Measurements from ENCODE around the gene CASKIN2. TPM values are rescaled to one million over a fixed set of nuclear protein-coding genes. Genes with fewer than 3 reads are reported as not detected.
A peak's percentile ranks its signal among the peaks of the same experiment; 100 is the strongest.

Gene CASKIN2
- total RNA-seq, 1 experiment from 2014 or later: 40.0 TPM

DNA sequence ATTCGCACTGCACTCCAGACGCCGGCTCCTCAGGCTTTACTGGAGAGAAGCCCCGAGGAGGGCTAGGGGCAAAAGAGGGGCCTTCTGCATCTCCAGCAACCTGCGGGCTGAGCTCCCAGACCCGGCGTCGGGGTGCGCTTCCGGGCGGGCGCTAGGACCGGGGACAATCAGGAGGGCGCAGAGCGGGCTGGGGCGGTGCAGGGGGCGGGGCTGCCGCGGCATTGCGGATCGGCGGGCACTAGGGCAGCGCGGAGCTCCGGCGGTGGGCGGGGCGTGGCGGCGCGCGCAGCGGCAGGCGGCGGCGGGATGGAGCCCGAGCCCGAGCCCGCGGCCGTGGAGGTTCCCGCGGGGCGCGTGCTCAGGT, 900 bp upstream of the CASKIN2 start, which contains the start of gene TSEN54:
Gene TSEN54, plus strand, starts transcription at position 274 of the 364 bp plus-strand sequence. Its CDS starts 33 bp downstream, at position 307.
- POLR2A ChIA-PET: no interaction called here

GRCh38 chr17:75514919-75515495, 330 bp downstream of the CASKIN2 start:
- Histone ChIP-seq H3K4me1 (ENCODE audit: control insufficient read depth, insufficient read depth, low read length) (peaks cover 38% of the 10 kb centered on the region), H3K9me3 (ENCODE audit: control insufficient read depth, insufficient read depth, low read depth, low read length) (no peaks in the 10 kb centered on the region), H3K27me3 (ENCODE audit: control insufficient read depth, insufficient read depth, low read length) (no peaks in the 10 kb centered on the region), H3K4me3 (ENCODE audit: low read depth in 2 of 2, low read length in 2 of 2) (peak overlapping the region; percentile 72 to 82), H3K27ac (ENCODE audit: low read length) (peak overlapping the region; percentile 80), H3K36me3 (ENCODE audit: control insufficient read depth, insufficient read depth, low read length) (peaks cover 12% of the 10 kb centered on the region; the same call in 1 of the 2 replicates)
- in situ Hi-C loops (cut with HindIII; ENCODE audit: low pct_unique_long_range_greater_than_20kb, low sequenced_read_pairs) (no loop called here), intact Hi-C loops (cut with micrococcal nuclease; ENCODE audit: unreplicated experiment) (no loop called here)
- TF ChIP-seq, protein P1, sequence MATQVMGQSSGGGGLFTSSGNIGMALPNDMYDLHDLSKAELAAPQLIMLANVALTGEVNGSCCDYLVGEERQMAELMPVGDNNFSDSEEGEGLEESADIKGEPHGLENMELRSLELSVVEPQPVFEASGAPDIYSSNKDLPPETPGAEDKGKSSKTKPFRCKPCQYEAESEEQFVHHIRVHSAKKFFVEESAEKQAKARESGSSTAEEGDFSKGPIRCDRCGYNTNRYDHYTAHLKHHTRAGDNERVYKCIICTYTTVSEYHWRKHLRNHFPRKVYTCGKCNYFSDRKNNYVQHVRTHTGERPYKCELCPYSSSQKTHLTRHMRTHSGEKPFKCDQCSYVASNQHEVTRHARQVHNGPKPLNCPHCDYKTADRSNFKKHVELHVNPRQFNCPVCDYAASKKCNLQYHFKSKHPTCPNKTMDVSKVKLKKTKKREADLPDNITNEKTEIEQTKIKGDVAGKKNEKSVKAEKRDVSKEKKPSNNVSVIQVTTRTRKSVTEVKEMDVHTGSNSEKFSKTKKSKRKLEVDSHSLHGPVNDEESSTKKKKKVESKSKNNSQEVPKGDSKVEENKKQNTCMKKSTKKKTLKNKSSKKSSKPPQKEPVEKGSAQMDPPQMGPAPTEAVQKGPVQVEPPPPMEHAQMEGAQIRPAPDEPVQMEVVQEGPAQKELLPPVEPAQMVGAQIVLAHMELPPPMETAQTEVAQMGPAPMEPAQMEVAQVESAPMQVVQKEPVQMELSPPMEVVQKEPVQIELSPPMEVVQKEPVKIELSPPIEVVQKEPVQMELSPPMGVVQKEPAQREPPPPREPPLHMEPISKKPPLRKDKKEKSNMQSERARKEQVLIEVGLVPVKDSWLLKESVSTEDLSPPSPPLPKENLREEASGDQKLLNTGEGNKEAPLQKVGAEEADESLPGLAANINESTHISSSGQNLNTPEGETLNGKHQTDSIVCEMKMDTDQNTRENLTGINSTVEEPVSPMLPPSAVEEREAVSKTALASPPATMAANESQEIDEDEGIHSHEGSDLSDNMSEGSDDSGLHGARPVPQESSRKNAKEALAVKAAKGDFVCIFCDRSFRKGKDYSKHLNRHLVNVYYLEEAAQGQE (IDR thresholded peaks at IDR 0.05; ENCODE audit: insufficient read depth in 1 of 2, low read depth in 2 of 2, low read length in 1 of 2): no peak
- TF ChIP-seq SIN3A (IDR thresholded peaks at IDR 0.05; ENCODE audit: borderline replicate concordance, insufficient read depth, low read depth, low read length) (no peak), CTCF (IDR thresholded peaks at IDR 0.05) (no peak), TCF7L2 (IDR thresholded peaks at IDR 0.05; ENCODE audit: low read depth, low read length) (no peak), POLR2AphosphoS5 (IDR thresholded peaks at IDR 0.05; ENCODE audit: low read depth, low read length) (no peak)
- CTCF ChIA-PET: no interaction called here
- no peak for ATAC-seq
- POLR2A ChIA-PET: no interaction called here
- BruUV-seq (replicated peaks): no TSS peak
- no peak for DNase-seq (ENCODE audit: low read depth, low spot score)

More for the DNA sequence above, 900 bp upstream of the CASKIN2 start, which contains the start of gene TSEN54:
- H3K4me3 ChIP-seq (ENCODE audit: low read depth in 2 of 2, low read length in 2 of 2): peak within 1 kb of the TSS; percentile 82
- H3K36me3 ChIP-seq (ENCODE audit: control insufficient read depth, insufficient read depth, low read length): peaks cover 12% of the 10 kb centered on the region; the same call in 1 of the 2 replicates
- no TSS peak for BruUV-seq (replicated peaks)
- no peaks in the 10 kb centered on the region for H3K27me3 ChIP-seq (ENCODE audit: control insufficient read depth, insufficient read depth, low read length)
- peaks cover 38% of the 10 kb centered on the region for H3K4me1 ChIP-seq (ENCODE audit: control insufficient read depth, insufficient read depth, low read length)
- CTCF ChIA-PET: interaction anchor here (0.7 to 2.0 kb wide), 6 partner anchors 8 to 89 kb away, joined by 3 to 12 read pairs (median 6); partner anchors contain the start of gene LLGL2
- no peak for TF ChIP-seq POLR2AphosphoS5 (IDR thresholded peaks at IDR 0.05; ENCODE audit: low read depth, low read length)
- TF ChIP-seq SIN3A (IDR thresholded peaks at IDR 0.05; ENCODE audit: borderline replicate concordance, insufficient read depth, low read depth, low read length): peak; percentile 88; the same call in 1 of the 2 replicates
- no peak for TF ChIP-seq CTCF (IDR thresholded peaks at IDR 0.05)
- TF ChIP-seq TCF7L2 (IDR thresholded peaks at IDR 0.05; ENCODE audit: low read depth, low read length): no peak
- intact Hi-C loops (cut with micrococcal nuclease; ENCODE audit: unreplicated experiment) (no loop called here), in situ Hi-C loops (cut with HindIII; ENCODE audit: low pct_unique_long_range_greater_than_20kb, low sequenced_read_pairs) (no loop called here)
- ATAC-seq: peak; percentile 91
- no peaks in the 10 kb centered on the region for H3K9me3 ChIP-seq (ENCODE audit: control insufficient read depth, insufficient read depth, low read depth, low read length)
- DNase-seq (ENCODE audit: low read depth, low spot score): peak; percentile 30
- H3K27ac ChIP-seq (ENCODE audit: low read length): peak within 1 kb of the TSS; percentile 80

Measured in Panc1 (cell line).